Measurements from ENCODE around the gene PTDSS2.
A peak's percentile ranks its signal among the peaks of the same experiment; 100 is the strongest.
"Not testable (repeated sequence)": the region's sequence is repeated elsewhere in the genome, so short reads cannot be mapped to it uniquely, and the experiment has no call there.

Gene PTDSS2

DNA sequence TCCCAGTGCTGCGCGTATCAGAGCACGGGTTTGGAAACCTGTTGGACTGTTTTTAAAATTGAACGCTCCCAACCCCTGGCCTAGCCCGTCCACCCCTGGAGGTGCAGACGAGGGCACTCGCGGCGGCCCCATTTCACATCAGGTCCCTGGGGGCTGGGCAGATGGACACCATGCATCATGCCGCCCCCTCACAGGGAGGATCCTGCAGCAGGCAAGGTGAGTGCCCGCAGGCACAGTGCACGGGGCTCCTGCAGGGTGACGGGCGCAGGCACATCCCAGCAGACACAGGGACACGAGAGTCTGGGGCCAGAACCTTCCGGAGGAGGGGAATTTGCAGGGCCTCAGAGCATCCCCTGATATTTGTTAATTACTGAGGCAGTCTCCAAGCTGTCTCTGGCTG lies 15.6 kb upstream of the PTDSS2 start:
- DNase-seq: no peak
- no peak overlapping the region for H3K4me3 Mint-ChIP-seq

DNA sequence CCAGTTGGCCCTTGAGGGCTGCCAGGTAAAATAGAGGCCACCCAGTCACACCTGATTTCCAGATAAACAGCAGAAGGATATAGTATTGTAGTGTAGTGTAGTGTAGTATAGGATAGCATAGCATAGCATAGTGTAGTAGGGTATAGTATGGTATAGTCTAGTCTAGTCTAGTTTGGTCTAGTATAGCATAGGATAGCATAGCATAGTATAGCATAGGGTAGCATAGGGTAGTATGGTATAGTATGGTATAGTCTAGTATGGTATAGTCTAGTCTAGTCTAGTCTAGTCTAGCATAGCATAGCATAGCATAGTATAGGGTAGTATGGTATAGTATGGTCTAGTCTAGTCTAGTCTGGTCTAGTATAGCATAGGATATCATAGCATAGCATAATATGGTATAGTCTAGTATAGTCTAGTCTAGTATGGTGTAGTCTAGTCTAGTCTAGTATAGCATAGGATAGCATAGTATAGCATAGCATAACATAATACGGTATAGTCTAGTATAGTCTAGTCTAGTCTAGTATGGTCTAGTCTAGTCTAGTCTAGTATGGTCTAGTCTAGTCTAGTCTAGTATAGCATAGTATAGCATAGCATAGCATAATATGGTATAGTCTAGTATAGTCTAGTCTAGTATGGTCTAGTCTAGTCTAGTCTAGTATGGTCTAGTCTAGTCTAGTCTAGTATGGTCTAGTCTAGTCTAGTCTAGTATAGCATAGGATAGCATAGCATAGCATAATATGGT lies 14.9 kb upstream of the PTDSS2 start:
- peaks cover 12% of the 10 kb centered on the region for H3K4me1 Mint-ChIP-seq
- H3K27ac Mint-ChIP-seq; H3K36me3 Mint-ChIP-seq (ENCODE audit: low read depth); ATAC-seq; H3K27me3 Mint-ChIP-seq; DNase-seq; H3K4me3 Mint-ChIP-seq; H3K9me3 Mint-ChIP-seq: not testable (repeated sequence)

More for the DNA sequence above, 15.6 kb upstream of the PTDSS2 start:
- Mint-ChIP-seq H3K27ac (no peak overlapping the region), H3K27me3 (no peaks in the 10 kb centered on the region), H3K36me3 (ENCODE audit: low read depth) (no peaks in the 10 kb centered on the region), H3K4me1 (peaks cover 8% of the 10 kb centered on the region), H3K9me3 (no peaks in the 10 kb centered on the region)
- no peak for ATAC-seq

DNA sequence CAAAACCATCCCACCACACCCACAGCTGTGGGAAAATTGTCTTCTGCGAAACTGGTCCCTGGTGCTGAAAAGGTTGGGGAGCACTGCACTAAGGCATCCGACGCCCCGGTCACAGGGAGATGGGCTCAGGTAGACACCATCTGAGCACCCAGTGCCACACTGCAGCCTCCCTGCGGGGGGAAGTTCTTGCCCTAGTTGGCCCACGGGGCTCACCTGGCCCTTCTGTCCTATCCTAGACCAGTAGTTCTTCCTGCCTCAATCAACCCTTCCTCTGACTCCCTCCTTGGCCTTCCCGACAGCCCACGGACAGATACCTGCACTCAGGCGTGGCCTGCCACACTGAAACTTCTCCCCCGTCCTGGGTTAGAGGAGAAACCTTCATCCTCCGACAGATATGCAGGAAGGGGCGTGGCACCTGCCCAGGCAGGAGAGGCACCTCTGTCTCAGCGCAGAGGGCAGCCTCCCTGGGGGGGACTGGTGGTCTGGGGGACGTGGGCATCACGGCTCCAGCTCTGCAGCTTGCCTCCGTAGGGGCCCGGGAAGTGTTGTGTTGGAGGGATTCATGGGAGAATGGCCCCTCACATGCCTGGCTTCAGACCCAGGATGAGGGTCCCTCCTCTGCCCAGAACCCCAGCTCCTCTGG lies 12.7 kb upstream of the PTDSS2 start:
- Mint-ChIP-seq H3K36me3 (ENCODE audit: low read depth) (no peaks in the 10 kb centered on the region), H3K4me1 (peaks cover 17% of the 10 kb centered on the region), H3K4me3 (no peak overlapping the region), H3K9me3 (no peaks in the 10 kb centered on the region), H3K27ac (no peak overlapping the region), H3K27me3 (no peaks in the 10 kb centered on the region)
- no peak for ATAC-seq
- no peak for DNase-seq

DNA sequence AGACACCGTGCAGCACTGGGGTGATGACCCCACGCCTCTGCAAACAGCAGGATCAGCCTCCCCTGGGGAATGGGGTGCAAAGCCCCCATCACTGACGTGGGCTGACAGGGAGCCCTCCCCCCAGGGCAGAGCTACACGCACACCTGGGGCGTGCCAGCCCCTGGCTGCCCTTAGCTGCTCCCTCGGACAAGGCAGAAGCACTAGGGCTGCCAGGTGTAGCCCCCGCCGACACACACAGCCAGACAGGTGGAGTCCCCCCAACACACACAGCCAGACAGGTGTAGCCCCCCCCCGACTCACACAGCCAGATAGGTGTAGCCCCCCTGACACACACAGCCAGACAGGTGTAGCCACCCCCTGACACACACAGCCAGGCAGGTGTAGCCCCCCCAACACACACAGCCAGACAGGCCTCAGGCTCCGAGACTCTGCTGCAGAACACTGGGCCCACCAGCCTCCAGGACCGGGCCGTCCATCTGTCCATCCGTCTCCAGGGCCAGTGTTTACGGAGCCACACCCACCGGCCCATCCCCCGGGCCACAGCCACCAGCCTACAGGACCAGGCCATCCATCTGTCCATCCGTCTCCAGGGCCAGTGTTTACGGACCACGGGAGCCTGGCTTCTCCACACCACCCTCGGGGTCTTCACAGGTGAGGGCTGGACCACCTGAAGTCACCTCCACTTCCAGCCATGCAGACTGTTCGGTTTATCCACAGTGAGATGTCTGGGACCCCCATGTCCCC lies 11.8 kb upstream of the PTDSS2 start:
- ATAC-seq (no peak), DNase-seq (no peak)
- Mint-ChIP-seq H3K27ac (no peak overlapping the region), H3K27me3 (no peaks in the 10 kb centered on the region), H3K36me3 (ENCODE audit: low read depth) (no peaks in the 10 kb centered on the region), H3K9me3 (no peaks in the 10 kb centered on the region), H3K4me3 (no peak overlapping the region), H3K4me1 (peaks cover 17% of the 10 kb centered on the region)

DNA sequence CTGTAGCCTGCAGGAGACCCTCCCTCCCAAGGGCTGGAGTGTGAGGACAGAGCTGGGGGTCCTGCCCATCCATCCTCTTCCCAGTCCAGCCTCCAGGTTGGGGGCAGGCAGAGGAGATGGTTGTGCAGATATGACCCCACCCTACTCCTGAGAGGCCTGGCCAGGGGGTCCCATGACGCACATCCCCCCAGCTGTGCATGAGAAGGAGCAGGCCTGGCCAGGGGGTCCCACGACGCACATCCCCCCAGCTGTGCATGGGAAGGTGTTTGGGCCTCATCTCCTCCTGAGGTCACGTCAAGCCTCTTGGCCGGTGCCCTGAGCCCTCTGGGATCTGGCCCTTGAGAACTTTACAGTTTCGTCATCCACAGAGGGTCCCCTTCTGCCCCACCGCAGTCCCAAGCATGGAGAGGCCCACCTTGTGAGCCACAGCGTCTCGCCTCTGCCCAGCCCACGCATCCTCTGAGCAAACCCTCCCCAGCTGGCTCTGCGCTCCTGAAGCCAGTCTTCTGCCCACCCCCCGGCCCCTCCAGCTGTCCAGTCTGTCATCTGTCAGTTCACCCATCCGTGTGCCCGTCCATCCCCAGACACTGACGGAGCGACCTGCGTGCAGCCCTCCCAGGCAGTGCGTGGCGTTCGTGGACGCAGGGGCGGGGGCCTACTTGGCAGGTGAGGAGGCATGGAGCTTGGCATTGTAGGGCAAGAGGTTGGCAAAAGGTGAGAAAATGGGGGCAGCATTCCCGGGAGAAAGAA lies 10.6 kb upstream of the PTDSS2 start:
- DNase-seq: no peak
- H3K4me1 Mint-ChIP-seq: peaks cover 17% of the 10 kb centered on the region
- H3K36me3 Mint-ChIP-seq (ENCODE audit: low read depth): no peaks in the 10 kb centered on the region
- no peaks in the 10 kb centered on the region for H3K27me3 Mint-ChIP-seq
- H3K9me3 Mint-ChIP-seq: no peaks in the 10 kb centered on the region
- H3K27ac Mint-ChIP-seq: no peak overlapping the region
- no peak for ATAC-seq
- no peak overlapping the region for H3K4me3 Mint-ChIP-seq

DNA sequence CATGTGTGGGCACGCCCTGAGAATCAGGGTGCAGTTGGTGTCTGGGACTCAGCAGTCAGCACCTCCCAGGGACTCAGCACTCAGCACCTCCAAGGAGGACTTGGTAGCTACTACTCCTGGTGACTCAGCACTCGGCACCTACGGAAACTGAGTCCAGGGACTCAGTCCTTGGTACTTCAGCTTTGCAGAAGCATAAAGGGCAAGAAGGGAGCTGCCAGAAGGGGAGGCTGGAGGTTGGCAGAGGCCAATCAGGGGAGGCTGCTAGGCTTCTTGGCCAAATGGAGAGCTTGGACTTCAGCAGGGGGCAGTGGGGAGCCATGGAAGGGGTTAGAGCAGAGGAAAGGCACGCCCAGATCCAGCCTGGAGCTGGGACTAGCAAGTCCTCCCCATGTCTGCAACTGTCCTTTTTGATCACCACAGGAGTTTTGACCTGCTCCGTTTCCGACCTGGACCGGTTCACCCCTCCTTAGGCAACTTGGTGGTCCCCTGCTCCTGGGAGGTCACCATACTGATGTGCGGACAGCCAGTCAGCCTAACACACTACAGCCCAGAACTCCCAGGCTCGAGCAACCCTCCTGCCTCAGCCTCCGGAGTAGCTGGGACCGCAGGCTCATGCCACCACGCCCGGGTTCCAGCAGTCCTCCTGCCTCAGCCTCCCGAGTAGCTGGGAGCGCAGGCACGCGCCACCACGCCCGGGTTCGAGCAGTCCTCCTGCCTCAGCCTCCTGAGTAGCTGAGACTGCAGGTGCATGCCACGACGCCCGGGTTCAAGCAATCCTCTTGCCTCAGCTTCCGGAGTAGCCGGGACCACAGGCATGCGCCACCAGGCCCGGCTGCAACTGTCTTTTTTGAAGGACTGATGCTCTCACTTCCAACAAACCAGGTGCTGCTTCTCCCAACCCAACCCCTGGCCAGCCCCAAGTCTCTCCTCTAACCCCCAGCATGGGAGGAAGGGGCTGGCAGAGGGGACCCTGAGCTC lies 9.7 kb upstream of the PTDSS2 start:
- Mint-ChIP-seq H3K9me3 (no peaks in the 10 kb centered on the region), H3K36me3 (ENCODE audit: low read depth) (no peaks in the 10 kb centered on the region), H3K27ac (no peak overlapping the region), H3K4me3 (peak overlapping the region; percentile 61), H3K4me1 (peaks cover 17% of the 10 kb centered on the region), H3K27me3 (no peaks in the 10 kb centered on the region)
- no peak for DNase-seq
- ATAC-seq: no peak

DNA sequence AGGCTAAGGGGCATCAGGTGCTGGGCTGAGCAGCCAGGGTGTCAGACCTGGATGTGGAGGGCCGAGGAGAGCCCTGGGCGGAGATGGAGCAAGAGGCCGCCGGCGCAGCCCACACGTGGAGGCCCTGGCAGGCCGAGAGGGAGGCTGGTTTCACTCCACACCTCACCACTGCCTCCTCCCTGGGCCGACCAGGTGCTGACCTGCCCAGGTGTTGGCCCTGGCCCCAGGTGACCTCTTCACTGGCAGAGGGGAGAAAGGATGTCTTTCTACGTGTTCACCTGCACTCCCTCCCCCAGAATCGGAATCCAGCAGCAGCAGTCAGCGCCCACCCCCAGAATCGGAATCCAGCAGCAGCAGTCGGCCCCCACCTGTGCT lies 9.0 kb upstream of the PTDSS2 start:
- H3K27ac Mint-ChIP-seq: no peak overlapping the region
- H3K36me3 Mint-ChIP-seq (ENCODE audit: low read depth): no peaks in the 10 kb centered on the region
- H3K27me3 Mint-ChIP-seq: no peaks in the 10 kb centered on the region
- no peaks in the 10 kb centered on the region for H3K9me3 Mint-ChIP-seq
- DNase-seq: no peak
- no peak for ATAC-seq
- H3K4me1 Mint-ChIP-seq: peaks cover 17% of the 10 kb centered on the region
- peak overlapping the region; percentile 61 for H3K4me3 Mint-ChIP-seq

DNA sequence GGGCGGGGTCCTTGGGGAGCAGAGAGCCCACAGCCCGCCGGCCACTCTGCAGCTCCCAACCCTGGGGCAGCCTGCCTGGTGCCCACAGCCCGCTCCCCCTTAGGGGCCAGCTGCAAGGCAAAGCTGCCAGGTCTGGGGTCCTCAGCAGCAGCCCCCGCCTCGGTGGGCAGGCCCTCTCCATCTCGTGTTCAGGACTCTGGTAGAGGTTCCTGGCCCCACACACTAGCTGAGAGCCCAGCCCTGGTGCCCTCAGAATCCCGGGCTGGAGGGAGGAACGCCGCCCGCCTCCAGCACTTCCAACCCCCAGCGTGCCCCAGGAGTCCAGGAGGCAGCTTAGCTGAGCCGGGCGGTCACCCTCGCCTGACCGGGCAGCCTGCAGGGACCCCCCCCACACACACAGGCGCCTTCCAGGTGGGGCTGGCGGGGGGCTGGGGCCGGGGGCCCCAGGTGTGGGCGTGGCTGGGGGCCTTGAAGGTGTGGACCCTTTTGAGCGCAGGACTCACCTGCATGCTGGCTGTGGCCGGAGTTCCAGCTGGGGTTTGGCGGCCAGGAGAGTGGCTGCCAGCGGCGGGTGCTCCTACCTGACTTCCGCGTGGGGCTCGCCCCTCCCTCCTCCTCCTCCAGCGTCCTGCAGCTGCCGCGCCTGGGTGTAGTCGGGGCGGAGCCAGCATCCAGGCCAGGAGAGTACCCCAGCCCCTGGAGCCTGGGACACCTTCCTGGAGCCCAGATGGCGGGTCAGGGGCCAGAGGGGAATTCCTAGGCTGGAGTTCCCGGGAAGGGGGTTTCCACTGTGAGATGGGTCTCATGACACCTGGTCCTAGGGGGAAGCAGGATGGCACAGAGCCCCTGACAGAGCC lies 8.4 kb upstream of the PTDSS2 start, which contains the start of gene ANO9:
Gene ANO9, minus strand, starts transcription at position 594 of the 857 bp plus-strand sequence. Its CDS starts 85 bp downstream, at position 509.
- no peaks in the 10 kb centered on the region for H3K9me3 Mint-ChIP-seq
- H3K4me1 Mint-ChIP-seq: peaks cover 17% of the 10 kb centered on the region
- H3K27ac Mint-ChIP-seq: no peak within 1 kb of the TSS
- ATAC-seq: peak; percentile 64
- peak within 1 kb of the TSS; percentile 61 for H3K4me3 Mint-ChIP-seq
- DNase-seq: peak; percentile 61
- H3K36me3 Mint-ChIP-seq (ENCODE audit: low read depth): no peaks in the 10 kb centered on the region
- no peaks in the 10 kb centered on the region for H3K27me3 Mint-ChIP-seq

DNA sequence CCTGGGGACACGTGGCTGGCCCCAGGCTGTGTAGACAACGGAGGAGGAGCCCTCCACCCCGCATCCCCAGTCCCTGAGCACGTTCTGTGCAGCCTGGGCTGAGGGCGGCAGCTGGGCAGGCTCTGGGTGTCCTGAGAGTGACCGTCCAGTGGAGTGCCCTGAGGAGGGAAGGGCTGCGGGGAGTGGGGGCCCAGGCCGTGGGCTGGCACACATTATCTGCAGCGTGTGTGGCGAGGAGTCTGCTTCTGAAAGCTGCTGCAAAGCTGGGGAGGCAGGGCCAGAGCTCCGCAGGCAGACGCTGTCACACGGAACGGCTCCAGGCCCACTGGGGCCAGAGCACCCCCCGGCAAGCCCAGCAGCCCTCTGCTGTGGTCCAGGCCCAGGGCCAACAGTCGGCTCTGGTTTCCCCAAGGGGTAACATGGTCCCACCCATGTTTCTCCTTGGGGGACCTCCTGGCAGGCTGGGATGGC lies 7.4 kb upstream of the PTDSS2 start:
- H3K27me3 Mint-ChIP-seq: no peaks in the 10 kb centered on the region
- H3K4me3 Mint-ChIP-seq: no peak overlapping the region
- H3K27ac Mint-ChIP-seq: no peak overlapping the region
- ATAC-seq: no peak
- H3K4me1 Mint-ChIP-seq: peaks cover 14% of the 10 kb centered on the region
- H3K9me3 Mint-ChIP-seq: no peaks in the 10 kb centered on the region
- H3K36me3 Mint-ChIP-seq (ENCODE audit: low read depth): no peaks in the 10 kb centered on the region
- DNase-seq: no peak

DNA sequence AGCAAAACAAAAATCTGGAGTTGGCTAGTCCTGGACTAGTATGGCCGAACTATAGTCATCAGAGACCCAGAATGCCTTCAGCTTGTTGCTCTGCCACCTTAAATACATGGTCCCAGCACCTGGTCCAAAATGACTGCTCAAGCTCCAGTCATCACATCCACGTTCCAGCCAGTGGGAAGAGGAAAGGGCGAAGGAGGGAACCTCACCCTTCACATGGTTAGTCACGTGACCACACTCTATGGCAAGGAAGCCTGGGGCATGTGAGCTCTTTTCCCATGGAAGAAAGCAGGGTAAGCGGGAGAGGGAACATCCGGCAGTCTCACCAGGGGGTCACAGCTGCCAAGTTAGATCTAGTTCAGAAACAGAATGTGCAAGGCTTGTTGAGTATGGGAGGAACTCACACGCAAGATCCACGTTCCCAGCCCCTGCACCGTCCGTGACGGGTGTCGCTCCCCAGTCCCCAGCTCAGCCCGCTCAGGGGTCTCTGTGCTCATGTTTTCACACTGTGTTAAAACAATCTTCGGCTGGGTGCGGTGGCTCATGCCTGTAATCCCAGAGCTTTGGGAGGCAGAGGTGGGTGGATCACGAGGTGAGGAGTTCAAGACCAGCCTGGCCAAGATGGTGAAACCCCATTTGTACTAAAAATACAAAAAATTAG lies 6.4 kb upstream of the PTDSS2 start:
- no peak for ATAC-seq

DNA sequence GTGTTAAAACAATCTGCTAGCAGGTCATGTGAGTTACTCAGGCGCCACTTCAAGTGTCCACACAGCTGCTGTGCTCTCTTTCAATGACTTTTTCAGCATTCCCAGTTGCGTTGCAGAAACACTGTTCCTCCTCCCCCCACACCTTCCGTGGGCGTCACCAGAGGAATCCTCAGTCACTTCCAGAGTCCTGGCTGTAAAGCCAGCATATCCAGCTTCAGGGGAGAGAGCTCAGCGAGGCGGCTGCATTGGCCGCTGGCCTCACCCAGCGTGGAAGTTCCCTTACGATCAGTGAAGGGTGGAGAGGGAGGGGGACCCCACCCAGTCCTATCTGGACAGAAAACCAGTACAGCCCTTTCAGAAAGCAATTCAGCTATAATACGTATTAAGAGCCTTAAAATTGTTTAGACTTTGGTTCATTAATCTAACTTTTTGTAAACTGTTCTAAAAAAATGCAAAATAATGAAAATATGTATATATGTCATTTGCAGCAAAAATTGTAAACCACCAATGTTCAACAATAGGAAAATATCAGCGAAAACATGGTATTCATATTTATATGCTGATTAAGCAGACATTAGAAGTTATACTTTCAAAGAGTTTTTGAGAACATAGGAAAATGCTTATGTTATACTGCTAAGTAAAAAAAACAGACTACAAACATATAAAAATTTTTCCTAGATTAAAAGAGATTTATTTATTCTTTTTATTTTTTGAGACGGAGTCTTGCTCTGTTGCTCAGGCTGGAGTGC lies 5.5 kb upstream of the PTDSS2 start:
- no peak for DNase-seq
- Mint-ChIP-seq H3K27me3 (no peaks in the 10 kb centered on the region), H3K9me3 (no peaks in the 10 kb centered on the region), H3K36me3 (ENCODE audit: low read depth) (no peaks in the 10 kb centered on the region), H3K27ac (no peak overlapping the region), H3K4me1 (peaks cover 22% of the 10 kb centered on the region), H3K4me3 (no peak overlapping the region)
- no peak for ATAC-seq

More for the DNA sequence above, 6.4 kb upstream of the PTDSS2 start:
- H3K27ac Mint-ChIP-seq: no peak overlapping the region
- H3K36me3 Mint-ChIP-seq (ENCODE audit: low read depth): no peaks in the 10 kb centered on the region
- no peak overlapping the region for H3K4me3 Mint-ChIP-seq
- H3K9me3 Mint-ChIP-seq: no peaks in the 10 kb centered on the region
- peaks cover 14% of the 10 kb centered on the region for H3K4me1 Mint-ChIP-seq
- no peaks in the 10 kb centered on the region for H3K27me3 Mint-ChIP-seq
- DNase-seq: no peak
